ENCODE results near the gene RTN4. TPM values are rescaled to one million over a fixed set of nuclear protein-coding genes. Genes with fewer than 3 reads are reported as not detected.

Gene RTN4
- polyA plus RNA-seq, 3 donors: 111 to 163 (median 158) TPM

- WGBS (ENCODE audit: insufficient coverage): no CpG with 5 or more reads among the region's 7 CpGs
- TF ChIP-seq CTCF (IDR thresholded peaks at IDR 0.05): no peak
- H3K4me3 ChIP-seq (replicated peaks in 1 of 3; ENCODE audit: low read depth in 2 of 3, low read length in 3 of 3): peak overlapping the region in 1 of 3 experiments; percentile 100
- H3K27ac Mint-ChIP-seq: peak overlapping the region; percentile 0 to 100 (median 83)
- intact Hi-C loops (cut with micrococcal nuclease): loop anchor here (10.0 kb wide), 3 partner anchors 52 to 102 kb away; no protein-coding TSS in a partner anchor
- no peaks in the 10 kb centered on the region for H3K36me3 Mint-ChIP-seq
- no peaks in the 10 kb centered on the region for H3K9me3 ChIP-seq (replicated peaks in 1 of 2; ENCODE audit: control insufficient read depth in 1 of 2, insufficient read depth in 1 of 2, low read length in 2 of 2)
- H3K27me3 Mint-ChIP-seq (ENCODE audit: low read depth in 3 of 3): no peaks in the 10 kb centered on the region
- H3K4me3 Mint-ChIP-seq: peak overlapping the region; percentile 17 to 22
- H3K36me3 ChIP-seq (replicated peaks in 1 of 2; ENCODE audit: control insufficient read depth in 1 of 2, insufficient read depth in 2 of 2, low read length in 2 of 2): no peaks in the 10 kb centered on the region
- no peaks in the 10 kb centered on the region for H3K27me3 ChIP-seq (ENCODE audit: control insufficient read depth in 2 of 2, insufficient read depth in 2 of 2, low read length in 2 of 2)
- peaks cover 62% of the 10 kb centered on the region for H3K79me2 ChIP-seq (ENCODE audit: insufficient read depth, low read length)
- no peak overlapping the region for H2AFZ ChIP-seq (ENCODE audit: insufficient read depth, low read depth, low read length, poor library complexity, severe bottlenecking)
- H3K9ac ChIP-seq (ENCODE audit: insufficient read depth, low read length, poor library complexity, severe bottlenecking): no peak overlapping the region
- DNase-seq: peak in 2 of 3 donors; percentile 47 to 64
- peak overlapping the region in 1 of 2 donors; percentile 98 for H3K27ac ChIP-seq (ENCODE audit: low read depth in 1 of 2, low read length in 2 of 2)
- H3K4me1 Mint-ChIP-seq: peaks cover 32% of the 10 kb centered on the region
- H3K4me1 ChIP-seq (ENCODE audit: control insufficient read depth in 1 of 2, insufficient read depth in 2 of 2, low read length in 2 of 2): peaks cover 22 to 34% of the 10 kb centered on the region in 2 donors
- H4K20me1 ChIP-seq (ENCODE audit: insufficient read depth, low read length): peaks cover 22% of the 10 kb centered on the region
- peaks cover 0 to 3% (median 0%) of the 10 kb centered on the region in 7 donors for H3K9me3 Mint-ChIP-seq
- peak overlapping the region; percentile 97 for H3K4me2 ChIP-seq (replicated peaks; ENCODE audit: extremely low read depth, low read length, poor library complexity, severe bottlenecking)
Measured at GRCh38 chr2:55052129-55053061, 2.1 kb upstream of the RTN4 start.

- H2AFZ ChIP-seq (ENCODE audit: insufficient read depth, low read depth, low read length, poor library complexity, severe bottlenecking): peak overlapping the region; percentile 48
- WGBS (ENCODE audit: insufficient coverage): 8% methylated on average over 4 of the region's 9 CpGs
- intact Hi-C loops (cut with micrococcal nuclease): loop anchor here (10.0 kb wide), 3 partner anchors 54 to 104 kb away; no protein-coding TSS in a partner anchor
- DNase-seq: peak; percentile 85 to 96 (median 95)
- Mint-ChIP-seq H3K27ac (peak overlapping the region; percentile 98 to 100 (median 100)), H3K36me3 (peaks cover 0 to 2% of the 10 kb centered on the region in 2 donors), H3K9me3 (peaks cover 0 to 3% (median 0%) of the 10 kb centered on the region in 7 donors), H3K4me1 (peaks cover 42% of the 10 kb centered on the region), H3K4me3 (peak overlapping the region; percentile 99 to 100), H3K27me3 (ENCODE audit: low read depth in 3 of 3) (no peaks in the 10 kb centered on the region)
- H3K9ac ChIP-seq (ENCODE audit: insufficient read depth, low read length, poor library complexity, severe bottlenecking): peak overlapping the region; percentile 95
- no peaks in the 10 kb centered on the region for H3K9me3 ChIP-seq (replicated peaks in 1 of 2; ENCODE audit: control insufficient read depth in 1 of 2, insufficient read depth in 1 of 2, low read length in 2 of 2)
- peak overlapping the region; percentile 95 to 98 for H3K27ac ChIP-seq (ENCODE audit: low read depth in 1 of 2, low read length in 2 of 2)
- no peak for TF ChIP-seq CTCF (IDR thresholded peaks at IDR 0.05)
- H3K4me1 ChIP-seq (ENCODE audit: control insufficient read depth in 1 of 2, insufficient read depth in 2 of 2, low read length in 2 of 2): peaks cover 33 to 45% of the 10 kb centered on the region in 2 donors
- H3K27me3 ChIP-seq (ENCODE audit: control insufficient read depth in 2 of 2, insufficient read depth in 2 of 2, low read length in 2 of 2): no peaks in the 10 kb centered on the region
- H3K36me3 ChIP-seq (replicated peaks in 1 of 2; ENCODE audit: control insufficient read depth in 1 of 2, insufficient read depth in 2 of 2, low read length in 2 of 2): no peaks in the 10 kb centered on the region
- peaks cover 74% of the 10 kb centered on the region for H3K79me2 ChIP-seq (ENCODE audit: insufficient read depth, low read length)
- H4K20me1 ChIP-seq (ENCODE audit: insufficient read depth, low read length): peaks cover 33% of the 10 kb centered on the region
- peak overlapping the region; percentile 78 to 100 (median 89) for H3K4me3 ChIP-seq (replicated peaks in 1 of 3; ENCODE audit: low read depth in 2 of 3, low read length in 3 of 3)
- peak overlapping the region; percentile 97 for H3K4me2 ChIP-seq (replicated peaks; ENCODE audit: extremely low read depth, low read length, poor library complexity, severe bottlenecking)
Measured at GRCh38 chr2:55051026-55051866, 995 bp upstream of the RTN4 start.
